ENCODE measurements around the gene EHMT2. TPM values are rescaled to one million over a fixed set of nuclear protein-coding genes. Genes with fewer than 3 reads are reported as not detected.

The EHMT2 gene
- polyA plus RNA-seq, 3 donors, result 9.9 to 52.8 (median 16.0) TPM

DNA sequence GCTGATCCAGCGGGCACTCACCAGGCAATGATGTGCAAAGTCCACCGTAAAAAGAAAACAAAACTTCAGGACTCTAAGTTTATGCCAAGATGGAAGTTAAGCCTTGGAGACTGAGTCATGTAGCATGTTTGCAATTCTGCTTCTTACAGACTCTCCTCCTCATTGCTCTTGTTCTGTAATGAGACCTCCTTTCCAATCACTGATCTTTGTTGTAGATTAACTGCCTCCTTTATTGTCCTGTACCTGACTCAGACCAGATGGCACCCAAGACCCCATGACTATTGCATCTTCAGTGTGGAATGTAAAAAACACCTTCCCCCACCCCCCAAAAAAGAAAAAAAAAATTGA lies 46.0 kb downstream of the EHMT2 start:
- TF ChIP-seq, protein P1, sequence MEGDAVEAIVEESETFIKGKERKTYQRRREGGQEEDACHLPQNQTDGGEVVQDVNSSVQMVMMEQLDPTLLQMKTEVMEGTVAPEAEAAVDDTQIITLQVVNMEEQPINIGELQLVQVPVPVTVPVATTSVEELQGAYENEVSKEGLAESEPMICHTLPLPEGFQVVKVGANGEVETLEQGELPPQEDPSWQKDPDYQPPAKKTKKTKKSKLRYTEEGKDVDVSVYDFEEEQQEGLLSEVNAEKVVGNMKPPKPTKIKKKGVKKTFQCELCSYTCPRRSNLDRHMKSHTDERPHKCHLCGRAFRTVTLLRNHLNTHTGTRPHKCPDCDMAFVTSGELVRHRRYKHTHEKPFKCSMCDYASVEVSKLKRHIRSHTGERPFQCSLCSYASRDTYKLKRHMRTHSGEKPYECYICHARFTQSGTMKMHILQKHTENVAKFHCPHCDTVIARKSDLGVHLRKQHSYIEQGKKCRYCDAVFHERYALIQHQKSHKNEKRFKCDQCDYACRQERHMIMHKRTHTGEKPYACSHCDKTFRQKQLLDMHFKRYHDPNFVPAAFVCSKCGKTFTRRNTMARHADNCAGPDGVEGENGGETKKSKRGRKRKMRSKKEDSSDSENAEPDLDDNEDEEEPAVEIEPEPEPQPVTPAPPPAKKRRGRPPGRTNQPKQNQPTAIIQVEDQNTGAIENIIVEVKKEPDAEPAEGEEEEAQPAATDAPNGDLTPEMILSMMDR (IDR thresholded peaks at IDR 0.05), result no peak
- no peak overlapping the region for H3K4me3 ChIP-seq (replicated peaks in 1 of 3; ENCODE audit: low read depth in 2 of 3, low read length in 3 of 3)
- intact Hi-C loops (cut with micrococcal nuclease), result no loop called here
- H3K4me1 ChIP-seq (ENCODE audit: control insufficient read depth in 1 of 2, insufficient read depth in 2 of 2, low read length in 2 of 2), result no peaks in the 10 kb centered on the region
- peak overlapping the region in 1 of 7 donors; percentile 26 for H3K27ac Mint-ChIP-seq
- H3K9me3 ChIP-seq (replicated peaks in 1 of 2; ENCODE audit: control insufficient read depth in 1 of 2, insufficient read depth in 1 of 2, low read length in 2 of 2), result peaks cover 0 to 4% of the 10 kb centered on the region in 2 donors
- no peak overlapping the region for H3K4me3 Mint-ChIP-seq
- no peak overlapping the region for H3K4me2 ChIP-seq (replicated peaks; ENCODE audit: extremely low read depth, low read length, poor library complexity, severe bottlenecking)
- H3K36me3 Mint-ChIP-seq, result peaks cover 0 to 16% of the 10 kb centered on the region in 2 donors
- peaks cover 0 to 3% (median 2%) of the 10 kb centered on the region in 3 donors for H3K27me3 Mint-ChIP-seq (ENCODE audit: low read depth in 3 of 3)
- WGBS (ENCODE audit: insufficient coverage), result no CpG with 5 or more reads among the region's 2 CpGs
- DNase-seq, result no peak
- no peak overlapping the region for H3K9ac ChIP-seq (ENCODE audit: insufficient read depth, low read length, poor library complexity, severe bottlenecking)
- no peaks in the 10 kb centered on the region for H3K4me1 Mint-ChIP-seq
- H3K27me3 ChIP-seq (ENCODE audit: control insufficient read depth in 2 of 2, insufficient read depth in 2 of 2, low read length in 2 of 2), result no peaks in the 10 kb centered on the region
- H3K27ac ChIP-seq (ENCODE audit: low read depth in 1 of 2, low read length in 2 of 2), result no peak overlapping the region
- no peak overlapping the region for H2AFZ ChIP-seq (ENCODE audit: insufficient read depth, low read depth, low read length, poor library complexity, severe bottlenecking)
- peaks cover 0 to 10% (median 6%) of the 10 kb centered on the region in 7 donors for H3K9me3 Mint-ChIP-seq
- H3K36me3 ChIP-seq (replicated peaks in 1 of 2; ENCODE audit: control insufficient read depth in 1 of 2, insufficient read depth in 2 of 2, low read length in 2 of 2), result no peaks in the 10 kb centered on the region
- H4K20me1 ChIP-seq (ENCODE audit: insufficient read depth, low read length), result no peaks in the 10 kb centered on the region
- no peaks in the 10 kb centered on the region for H3K79me2 ChIP-seq (ENCODE audit: insufficient read depth, low read length)

DNA sequence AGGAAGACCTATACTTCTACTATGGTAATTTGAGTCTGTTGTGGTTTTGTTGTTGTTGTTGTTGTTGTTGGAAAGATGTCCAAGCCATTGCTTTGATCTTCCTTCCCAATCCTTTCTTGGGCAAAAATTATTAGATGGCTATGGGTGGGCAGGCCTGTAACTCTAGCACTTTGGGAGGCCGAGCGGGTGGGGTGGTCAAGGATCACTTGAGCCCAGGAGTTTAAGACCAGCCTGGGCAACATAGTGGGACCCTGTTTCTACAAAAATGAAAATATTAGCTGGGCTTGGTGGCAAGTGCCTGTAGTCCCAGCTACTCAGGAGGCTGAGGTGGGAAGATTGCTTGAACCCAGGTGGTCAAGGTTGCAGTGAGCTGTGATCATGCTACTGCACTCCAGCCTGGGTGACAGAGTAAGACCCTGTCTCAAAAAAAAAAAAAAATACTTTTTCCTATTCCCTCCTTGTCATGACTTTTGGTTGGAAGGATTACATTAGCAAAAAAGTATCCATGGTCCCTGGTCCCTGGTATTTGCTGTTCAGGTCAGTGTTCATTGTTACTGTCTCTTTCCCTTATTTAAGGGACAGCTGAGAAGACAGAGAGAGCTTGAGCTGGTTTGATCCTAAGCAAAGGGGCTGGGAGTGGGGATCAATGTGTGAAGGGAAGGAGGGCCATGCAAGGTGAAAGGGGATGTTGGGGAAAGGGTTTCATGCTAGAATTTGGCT lies 46.6 kb downstream of the EHMT2 start:
- Histone ChIP-seq H3K4me2 (replicated peaks; ENCODE audit: extremely low read depth, low read length, poor library complexity, severe bottlenecking) (no peak overlapping the region), H3K4me1 (ENCODE audit: control insufficient read depth in 1 of 2, insufficient read depth in 2 of 2, low read length in 2 of 2) (no peaks in the 10 kb centered on the region), H3K4me3 (replicated peaks in 1 of 3; ENCODE audit: low read depth in 2 of 3, low read length in 3 of 3) (no peak overlapping the region), H2AFZ (ENCODE audit: insufficient read depth, low read depth, low read length, poor library complexity, severe bottlenecking) (no peak overlapping the region), H3K9ac (ENCODE audit: insufficient read depth, low read length, poor library complexity, severe bottlenecking) (no peak overlapping the region), H4K20me1 (ENCODE audit: insufficient read depth, low read length) (no peaks in the 10 kb centered on the region), H3K27me3 (ENCODE audit: control insufficient read depth in 2 of 2, insufficient read depth in 2 of 2, low read length in 2 of 2) (no peaks in the 10 kb centered on the region), H3K27ac (ENCODE audit: low read depth in 1 of 2, low read length in 2 of 2) (no peak overlapping the region), H3K9me3 (replicated peaks in 1 of 2; ENCODE audit: control insufficient read depth in 1 of 2, insufficient read depth in 1 of 2, low read length in 2 of 2) (peaks cover 0 to 4% of the 10 kb centered on the region in 2 donors), H3K36me3 (replicated peaks in 1 of 2; ENCODE audit: control insufficient read depth in 1 of 2, insufficient read depth in 2 of 2, low read length in 2 of 2) (no peaks in the 10 kb centered on the region), H3K79me2 (ENCODE audit: insufficient read depth, low read length) (no peaks in the 10 kb centered on the region)
- no peak overlapping the region for H3K4me3 Mint-ChIP-seq
- H3K27me3 Mint-ChIP-seq (ENCODE audit: low read depth in 3 of 3), result peaks cover 0 to 3% (median 2%) of the 10 kb centered on the region in 3 donors
- intact Hi-C loops (cut with micrococcal nuclease), result no loop called here
- WGBS (ENCODE audit: insufficient coverage), result 100% methylated on average over 2 of the region's 2 CpGs
- peaks cover 0 to 10% (median 6%) of the 10 kb centered on the region in 7 donors for H3K9me3 Mint-ChIP-seq
- H3K4me1 Mint-ChIP-seq, result no peaks in the 10 kb centered on the region
- H3K27ac Mint-ChIP-seq, result peak overlapping the region in 2 of 7 donors; percentile 25 to 42
- no peak for DNase-seq
- TF ChIP-seq, protein P1 (IDR thresholded peaks at IDR 0.05), result no peak
- H3K36me3 Mint-ChIP-seq, result peaks cover 0 to 13% of the 10 kb centered on the region in 2 donors

All from CD14-positive monocyte (primary cell).